GM23248 (cell line): ENCODE data around the gene SLC26A4. TPM values are rescaled to one million over a fixed set of nuclear protein-coding genes. Genes with fewer than 3 reads are reported as not detected.

Experiments
- DNase-seq: peaks from one replicate; pipeline ENCODE4 v3.0.0-alpha.2; 2015
- H2AFZ ChIP-seq: fragments of 200-600 bp; sonication (generic); 2 replicates; pipeline ENCODE4 v1.6.1; 2016; ENCODE audit warnings: antibody characterized with exemption
- H3F3A ChIP-seq: fragments of 200-600 bp; sonication (generic); 2 replicates; pipeline ENCODE4 v1.6.1; 2016; ENCODE audit warnings: mild to moderate bottlenecking, antibody characterized with exemption, mixed run types; ENCODE audit not compliant: insufficient read depth
- H3K27ac ChIP-seq: fragments of 200-600 bp; sonication (generic); 2 replicates; pipeline ENCODE4 v1.5.1; 2016; ENCODE audit warnings: mild to moderate bottlenecking
- H3K27me3 ChIP-seq: fragments of 200-600 bp; sonication (generic); replicated peaks from 2 replicates; pipeline ENCODE4 v1.6.1; 2016; ENCODE audit warnings: mild to moderate bottlenecking; ENCODE audit not compliant: insufficient read depth
- H3K36me3 ChIP-seq: fragments of 200-600 bp; sonication (generic); 2 replicates; pipeline ENCODE4 v1.6.1; 2016; ENCODE audit warnings: low read depth, mild to moderate bottlenecking
- H3K4me1 ChIP-seq: fragments of 200-600 bp; sonication (generic); 2 replicates; pipeline ENCODE4 v1.6.1; 2016; ENCODE audit warnings: mild to moderate bottlenecking; ENCODE audit not compliant: insufficient read depth
- H3K4me2 ChIP-seq: fragments of 200-600 bp; sonication (generic); one replicate; pipeline ENCODE4 v1.6.1; 2016; ENCODE audit warnings: mild to moderate bottlenecking; ENCODE audit not compliant: unreplicated experiment
- H3K4me3 ChIP-seq: fragments of 200-600 bp; sonication (generic); 2 replicates; pipeline ENCODE4 v1.5.1; 2016; ENCODE audit warnings: mild to moderate bottlenecking
- H3K79me2 ChIP-seq: fragments of 200-600 bp; sonication (generic); 2 replicates; pipeline ENCODE4 v1.6.1; 2016; ENCODE audit warnings: mild to moderate bottlenecking; ENCODE audit not compliant: insufficient read depth
- H3K9ac ChIP-seq: fragments of 200-600 bp; sonication (generic); 2 replicates; pipeline ENCODE4 v1.6.1; 2016; ENCODE audit warnings: mild to moderate bottlenecking
- H3K9me2 ChIP-seq: fragments of 200-600 bp; sonication (generic); 2 replicates; pipeline ENCODE4 v1.6.1; 2016; ENCODE audit warnings: mixed run types, mild to moderate bottlenecking, moderate library complexity; ENCODE audit not compliant: insufficient read depth
- H3K9me3 ChIP-seq: fragments of 200-600 bp; sonication (generic); one replicate; pipeline ENCODE4 v1.6.1; 2017; ENCODE audit warnings: low read depth
- H4K20me1 ChIP-seq: fragments of 200-600 bp; sonication (generic); 2 replicates; pipeline ENCODE4 v1.6.0; 2016; ENCODE audit not compliant: insufficient read depth
- EZH2 ChIP-seq: fragments of 200-600 bp; sonication (generic); IDR thresholded peaks from 2 replicates; pipeline ENCODE4 v1.6.1; 2018; ENCODE audit warnings: antibody characterized with exemption, mild to moderate bottlenecking; ENCODE audit not compliant: insufficient read depth, poor library complexity, severe bottlenecking
- EZH2phosphoT487 ChIP-seq: fragments of 200-600 bp; sonication (generic); IDR thresholded peaks from 2 replicates; pipeline ENCODE4 v1.6.1; 2018; ENCODE audit warnings: antibody characterized with exemption, moderate library complexity, mild to moderate bottlenecking, low read depth; ENCODE audit not compliant: insufficient read depth
- WGBS, 2 experiments: methylation state at CpG; one replicate each; pipeline ENCODE4 v1.1.6; 2015 to 2017; ENCODE audit warnings: low lambda C conversion rate in 2 of 2, low coverage in 1 of 2; ENCODE audit errors: missing lambda C conversion rate in 2 of 2; 5-methylcytosine and 5-hydroxymethylcytosine counted together
- in situ Hi-C: fragments of 300-500 bp; cut with MboI; formaldehyde crosslinking; loops from 2 replicates; pipeline ENCODE4 v1.15.0; 2020
- polyA plus RNA-seq: library from polyadenylated mRNA; unstranded; fragments of >200 nt; fragmentation: Nextera tagmentation; extraction: Ambion mirVana; gene quantifications from 2 replicates; pipeline ENCODE4 v1.2.1, GENCODE V29; 2016
- total RNA-seq: library from RNA; depleted of rRNA; stranded (reverse); fragments of >200 nt; shearing (Covaris generic); gene quantifications from 2 replicates; pipeline ENCODE4 v1.2.3, GENCODE V29; 2014

The SLC26A4 gene
- total and polyA plus RNA-seq, 2 experiments from 2014 or later = 0.24 to 0.43 TPM

DNA sequence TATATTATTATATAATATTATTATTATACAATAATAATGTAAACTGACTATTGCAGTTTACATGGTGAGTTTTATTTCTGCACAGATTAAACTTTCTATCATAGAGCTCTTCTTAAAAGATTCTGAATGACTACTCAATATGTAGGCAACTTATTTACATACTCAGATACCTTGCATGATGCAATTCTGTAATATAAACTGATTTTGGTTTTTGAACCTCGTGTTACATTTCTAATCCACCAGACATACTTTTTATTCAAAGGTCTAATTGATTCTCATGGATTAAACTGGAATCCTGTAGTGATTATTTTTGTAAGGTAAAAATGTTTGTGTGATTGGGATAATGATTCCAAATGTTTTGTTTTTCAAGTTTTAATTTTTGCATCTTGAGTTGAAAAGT, 19.9 kb downstream of the SLC26A4 start:
- WGBS, 2 experiments = 50 to 60% methylated on average over 1 of the region's 1 CpG
- no peak for DNase-seq
- in situ Hi-C loops = no loop called here

DNA sequence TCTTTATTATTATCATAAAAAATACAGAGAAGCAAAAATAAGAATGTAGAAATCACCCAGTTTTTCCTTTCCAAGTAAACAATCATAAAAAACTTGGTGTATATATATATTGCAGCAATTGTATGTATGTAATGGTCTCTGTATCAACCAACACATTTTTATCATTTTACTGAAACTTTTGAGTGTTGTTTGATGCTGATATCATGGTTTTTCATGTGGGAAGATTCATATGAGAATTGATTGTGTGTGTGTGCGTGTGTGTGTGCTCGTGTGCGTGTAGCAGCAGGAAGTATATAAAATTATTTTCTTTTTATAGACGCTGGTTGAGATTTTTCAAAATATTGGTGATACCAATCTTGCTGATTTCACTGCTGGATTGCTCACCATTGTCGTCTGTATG, 22.3 kb downstream of the SLC26A4 start:
- H3F3A ChIP-seq = no peaks in the 10 kb centered on the region
- no peak overlapping the region for H2AFZ ChIP-seq
- no peak overlapping the region for H3K27ac ChIP-seq
- peaks cover 3% of the 10 kb centered on the region; the same call in 1 of the 2 replicates for H3K9me2 ChIP-seq
- H3K9me3 ChIP-seq = no peaks in the 10 kb centered on the region
- H3K36me3 ChIP-seq = no peaks in the 10 kb centered on the region
- no peaks in the 10 kb centered on the region for H3K79me2 ChIP-seq
- H4K20me1 ChIP-seq = no peaks in the 10 kb centered on the region
- H3K4me1 ChIP-seq = peaks cover 5% of the 10 kb centered on the region; the same call in 1 of the 2 replicates
- TF ChIP-seq EZH2phosphoT487 (no peak), EZH2 (no peak)
- in situ Hi-C loops = no loop called here
- WGBS, 2 experiments = 97 to 99% methylated on average over 5 of the region's 5 CpGs
- no peak overlapping the region for H3K4me2 ChIP-seq
- no peak overlapping the region for H3K9ac ChIP-seq
- H3K27me3 ChIP-seq = no peaks in the 10 kb centered on the region
- no peak overlapping the region for H3K4me3 ChIP-seq
- no peak for DNase-seq

More for the DNA sequence above, 19.9 kb downstream of the SLC26A4 start:
- Histone ChIP-seq H3K9me3 (no peaks in the 10 kb centered on the region), H3K4me1 (no peaks in the 10 kb centered on the region), H3K79me2 (no peaks in the 10 kb centered on the region), H3F3A (no peaks in the 10 kb centered on the region), H2AFZ (no peak overlapping the region), H3K4me2 (no peak overlapping the region), H3K36me3 (no peaks in the 10 kb centered on the region), H3K4me3 (no peak overlapping the region), H3K27me3 (no peaks in the 10 kb centered on the region), H3K9ac (no peak overlapping the region), H3K27ac (no peak overlapping the region), H3K9me2 (no peaks in the 10 kb centered on the region), H4K20me1 (no peaks in the 10 kb centered on the region)
- TF ChIP-seq EZH2phosphoT487 = no peak
- TF ChIP-seq EZH2 = no peak

DNA sequence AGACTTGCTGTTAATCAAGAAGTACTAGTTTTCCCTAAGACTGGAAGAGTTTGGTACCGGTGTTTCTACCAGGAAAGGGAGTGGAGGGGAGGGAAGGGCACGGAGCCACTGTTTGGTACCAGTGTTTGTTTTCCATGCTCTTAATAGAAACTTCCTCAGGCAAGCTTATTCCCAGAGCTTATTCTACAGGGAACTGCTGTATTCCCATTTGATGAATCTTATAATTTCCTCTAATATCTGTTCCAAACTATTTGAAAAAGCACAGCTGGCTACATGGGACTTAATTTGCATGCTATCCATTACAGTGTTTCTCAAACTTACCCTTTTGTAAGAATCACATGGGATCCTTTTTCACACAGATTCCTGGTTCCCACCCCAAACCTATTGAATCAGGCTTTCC, 23.7 kb downstream of the SLC26A4 start:
- DNase-seq = no peak
- Histone ChIP-seq H3K4me3 (no peak overlapping the region), H4K20me1 (no peaks in the 10 kb centered on the region), H2AFZ (no peak overlapping the region), H3K9me3 (no peaks in the 10 kb centered on the region), H3K27ac (no peak overlapping the region), H3K4me1 (peaks cover 6% of the 10 kb centered on the region; the same call in 1 of the 2 replicates), H3K9ac (no peak overlapping the region), H3K9me2 (peaks cover 3% of the 10 kb centered on the region; the same call in 1 of the 2 replicates), H3K27me3 (no peaks in the 10 kb centered on the region), H3K36me3 (no peaks in the 10 kb centered on the region), H3F3A (no peaks in the 10 kb centered on the region), H3K79me2 (no peaks in the 10 kb centered on the region), H3K4me2 (no peak overlapping the region)
- in situ Hi-C loops = no loop called here
- WGBS, 2 experiments = 92 to 93% methylated on average over 2 of the region's 2 CpGs
- no peak for TF ChIP-seq EZH2phosphoT487
- no peak for TF ChIP-seq EZH2

DNA sequence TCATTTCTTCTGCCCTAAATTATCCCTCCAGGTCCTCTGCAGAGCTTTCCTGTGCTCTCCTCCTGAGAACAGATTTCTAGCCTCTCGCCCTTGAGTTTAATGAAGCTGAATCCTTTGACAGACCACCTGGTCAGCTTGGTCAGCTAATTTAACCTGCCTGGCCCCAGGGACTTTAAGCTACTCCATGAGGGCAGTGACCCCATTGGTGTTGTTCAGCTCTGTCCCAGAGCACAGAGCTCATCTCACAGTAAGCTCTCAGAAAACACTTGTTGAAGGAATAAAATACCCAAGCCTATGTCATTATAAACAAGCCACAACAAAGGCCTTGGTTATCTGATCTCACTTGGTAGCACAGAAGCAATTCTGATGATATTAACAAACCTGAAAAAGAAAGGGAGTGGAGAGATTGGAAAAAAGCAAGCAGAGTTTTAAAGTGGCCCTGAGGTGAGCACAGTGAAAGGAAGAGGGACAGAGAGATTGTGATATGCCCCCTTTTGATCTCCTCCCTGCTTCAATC, 24.4 kb downstream of the SLC26A4 start:
- in situ Hi-C loops = no loop called here
- Histone ChIP-seq H3K36me3 (no peaks in the 10 kb centered on the region), H3K4me1 (peaks cover 6% of the 10 kb centered on the region; the same call in 1 of the 2 replicates)

More for the DNA sequence above, 24.4 kb downstream of the SLC26A4 start:
- peaks cover 3% of the 10 kb centered on the region; the same call in 1 of the 2 replicates for H3K9me2 ChIP-seq
- H3K9me3 ChIP-seq = no peaks in the 10 kb centered on the region
- no peaks in the 10 kb centered on the region for H3K27me3 ChIP-seq
- no peak overlapping the region for H2AFZ ChIP-seq
- no peaks in the 10 kb centered on the region for H3K79me2 ChIP-seq
- no peaks in the 10 kb centered on the region for H3F3A ChIP-seq
- H4K20me1 ChIP-seq = no peaks in the 10 kb centered on the region
- 86 to 100% methylated on average over 1 of the region's 1 CpG for WGBS, 2 experiments
- H3K9ac ChIP-seq = no peak overlapping the region
- TF ChIP-seq EZH2phosphoT487 = no peak
- TF ChIP-seq EZH2 = no peak
- no peak overlapping the region for H3K4me3 ChIP-seq
- no peak overlapping the region for H3K4me2 ChIP-seq
- no peak for DNase-seq
- H3K27ac ChIP-seq = no peak overlapping the region
